PFSK-1 (cell line): ENCODE data around the gene PLB1.

Experiments
- FOXP2 ChIP-seq: optimal IDR thresholded peaks from 2 replicates; pipeline ENCODE3; 2011; ENCODE audit warnings: borderline replicate concordance, control low read depth, inconsistent platforms; ENCODE audit not compliant: insufficient read depth; ENCODE audit errors: extremely low read length, extremely low read depth
- POLR2AphosphoS5 ChIP-seq: IDR thresholded peaks from 2 replicates; pipeline ENCODE4 v1.6.1; 2012; ENCODE audit warnings: low read depth, mild to moderate bottlenecking, control low read depth, low read length, moderate library complexity
- SIN3A ChIP-seq: IDR thresholded peaks from 2 replicates; pipeline ENCODE4 v1.6.1; 2012; ENCODE audit warnings: mild to moderate bottlenecking, low read length, moderate library complexity, borderline replicate concordance; ENCODE audit not compliant: insufficient read depth
- TAF1 ChIP-seq: IDR thresholded peaks from 2 replicates; pipeline ENCODE4 v1.6.1; 2012; ENCODE audit warnings: low read length, control low read depth, borderline replicate concordance; ENCODE audit not compliant: insufficient read depth
- TF ChIP-seq, protein P1 (sequence below), 2 experiments: IDR thresholded peaks; 2 replicates each; pipeline versions ENCODE4 v1.6.1 to v1.8.0; 2011 to 2012; ENCODE audit warnings: low read depth in 2 of 2, low read length in 2 of 2, control low read depth in 1 of 2, inconsistent platforms in 1 of 2, mild to moderate bottlenecking in 1 of 2, moderate library complexity in 1 of 2; ENCODE audit not compliant: insufficient read depth in 1 of 2

PLB1 gene

DNA sequence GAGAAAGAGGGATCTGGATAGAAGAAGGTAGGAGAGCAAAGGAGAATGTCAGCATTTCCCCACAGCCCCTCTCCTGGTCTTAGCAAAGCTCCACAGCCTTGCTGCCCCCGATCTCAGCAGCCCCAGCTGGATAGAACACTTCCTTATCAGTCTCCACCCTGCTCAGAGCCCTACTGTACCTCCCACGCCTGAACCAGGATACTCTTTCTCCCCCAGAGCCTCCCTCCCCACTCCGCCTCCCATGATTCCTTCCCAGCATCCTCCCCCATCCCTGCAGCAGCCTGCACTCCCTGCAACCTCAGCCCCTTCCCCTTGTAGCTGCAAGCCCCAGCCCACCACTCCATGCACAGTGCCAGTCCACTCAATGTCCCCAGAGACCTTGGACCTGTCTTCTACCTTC lies 25.8 kb downstream of the PLB1 start:
- no peak for TF ChIP-seq SIN3A

DNA sequence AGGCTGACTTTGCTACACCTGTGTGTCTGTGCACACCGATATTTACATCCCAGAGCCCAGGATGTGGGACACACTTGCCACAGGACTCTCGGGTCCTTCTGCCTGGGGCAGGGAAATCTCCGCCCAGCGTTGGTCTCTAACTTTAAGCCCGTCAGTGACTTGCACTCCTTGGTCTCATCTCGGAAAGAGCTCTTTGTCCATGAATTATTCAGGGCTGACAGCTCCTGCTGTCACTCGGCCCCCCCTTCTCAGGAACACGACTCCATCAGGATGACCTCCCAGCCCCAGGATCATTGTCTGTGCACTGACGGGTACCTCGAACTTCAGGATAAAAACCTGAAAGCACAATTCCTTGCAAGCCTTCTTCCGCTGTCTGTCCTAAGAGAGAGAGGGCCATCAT lies 26.6 kb downstream of the PLB1 start:
- TF ChIP-seq POLR2AphosphoS5 (no peak), FOXP2 (no peak), TAF1 (no peak), SIN3A (no peak)
- TF ChIP-seq, protein P1, sequence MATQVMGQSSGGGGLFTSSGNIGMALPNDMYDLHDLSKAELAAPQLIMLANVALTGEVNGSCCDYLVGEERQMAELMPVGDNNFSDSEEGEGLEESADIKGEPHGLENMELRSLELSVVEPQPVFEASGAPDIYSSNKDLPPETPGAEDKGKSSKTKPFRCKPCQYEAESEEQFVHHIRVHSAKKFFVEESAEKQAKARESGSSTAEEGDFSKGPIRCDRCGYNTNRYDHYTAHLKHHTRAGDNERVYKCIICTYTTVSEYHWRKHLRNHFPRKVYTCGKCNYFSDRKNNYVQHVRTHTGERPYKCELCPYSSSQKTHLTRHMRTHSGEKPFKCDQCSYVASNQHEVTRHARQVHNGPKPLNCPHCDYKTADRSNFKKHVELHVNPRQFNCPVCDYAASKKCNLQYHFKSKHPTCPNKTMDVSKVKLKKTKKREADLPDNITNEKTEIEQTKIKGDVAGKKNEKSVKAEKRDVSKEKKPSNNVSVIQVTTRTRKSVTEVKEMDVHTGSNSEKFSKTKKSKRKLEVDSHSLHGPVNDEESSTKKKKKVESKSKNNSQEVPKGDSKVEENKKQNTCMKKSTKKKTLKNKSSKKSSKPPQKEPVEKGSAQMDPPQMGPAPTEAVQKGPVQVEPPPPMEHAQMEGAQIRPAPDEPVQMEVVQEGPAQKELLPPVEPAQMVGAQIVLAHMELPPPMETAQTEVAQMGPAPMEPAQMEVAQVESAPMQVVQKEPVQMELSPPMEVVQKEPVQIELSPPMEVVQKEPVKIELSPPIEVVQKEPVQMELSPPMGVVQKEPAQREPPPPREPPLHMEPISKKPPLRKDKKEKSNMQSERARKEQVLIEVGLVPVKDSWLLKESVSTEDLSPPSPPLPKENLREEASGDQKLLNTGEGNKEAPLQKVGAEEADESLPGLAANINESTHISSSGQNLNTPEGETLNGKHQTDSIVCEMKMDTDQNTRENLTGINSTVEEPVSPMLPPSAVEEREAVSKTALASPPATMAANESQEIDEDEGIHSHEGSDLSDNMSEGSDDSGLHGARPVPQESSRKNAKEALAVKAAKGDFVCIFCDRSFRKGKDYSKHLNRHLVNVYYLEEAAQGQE (IDR thresholded peaks at IDR 0.05; ENCODE audit: insufficient read depth in 1 of 2, low read depth in 2 of 2, low read length in 2 of 2) = no peak

DNA sequence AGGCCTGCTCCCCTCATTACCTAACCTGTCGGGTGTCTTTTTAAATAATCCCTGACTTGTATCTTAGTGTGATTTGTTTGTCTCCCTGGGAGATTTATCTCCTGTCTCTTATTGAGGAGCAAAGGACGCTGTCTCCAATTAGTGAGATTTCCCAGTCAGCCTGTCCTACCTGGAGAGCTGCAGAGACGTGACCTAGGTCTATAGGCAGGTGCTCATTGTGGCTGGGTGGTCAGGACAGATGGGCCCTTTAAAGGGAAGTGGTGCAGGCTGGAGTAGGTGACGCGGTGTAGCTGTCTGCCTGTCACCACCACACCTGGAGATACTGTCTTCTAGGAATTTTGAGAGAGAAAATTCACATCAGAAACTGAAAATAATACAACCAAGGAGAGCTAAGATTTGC lies 28.0 kb downstream of the PLB1 start:
- TF ChIP-seq POLR2AphosphoS5 = no peak
- TF ChIP-seq TAF1 = no peak
- no peak for TF ChIP-seq FOXP2
- TF ChIP-seq SIN3A = no peak
- TF ChIP-seq, protein P1 (IDR thresholded peaks at IDR 0.05; ENCODE audit: insufficient read depth in 1 of 2, low read depth in 2 of 2, low read length in 2 of 2) = no peak

DNA sequence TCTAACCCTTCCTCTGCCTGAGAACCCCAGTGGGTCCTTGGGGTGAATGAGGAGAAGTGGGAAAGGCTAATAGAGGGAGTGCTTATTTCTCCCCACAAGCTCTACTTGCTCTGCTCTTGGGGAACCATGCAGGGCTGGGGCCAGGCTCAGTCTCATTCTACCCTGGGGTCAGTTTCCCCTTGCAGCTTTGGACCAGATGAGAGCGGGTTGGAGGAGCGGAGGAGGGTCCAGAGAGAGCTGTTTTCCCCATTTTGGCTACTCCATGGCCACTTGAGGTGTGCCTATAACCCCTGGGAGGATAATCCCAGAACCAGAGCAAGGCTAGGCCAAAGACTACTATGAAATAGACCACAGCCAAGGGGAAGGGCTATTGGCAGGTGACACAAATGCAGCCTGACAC lies 29.6 kb downstream of the PLB1 start:
- TF ChIP-seq SIN3A = no peak
- no peak for TF ChIP-seq FOXP2
- no peak for TF ChIP-seq TAF1
- TF ChIP-seq, protein P1 (IDR thresholded peaks at IDR 0.05; ENCODE audit: insufficient read depth in 1 of 2, low read depth in 2 of 2, low read length in 2 of 2) = no peak
- no peak for TF ChIP-seq POLR2AphosphoS5

DNA sequence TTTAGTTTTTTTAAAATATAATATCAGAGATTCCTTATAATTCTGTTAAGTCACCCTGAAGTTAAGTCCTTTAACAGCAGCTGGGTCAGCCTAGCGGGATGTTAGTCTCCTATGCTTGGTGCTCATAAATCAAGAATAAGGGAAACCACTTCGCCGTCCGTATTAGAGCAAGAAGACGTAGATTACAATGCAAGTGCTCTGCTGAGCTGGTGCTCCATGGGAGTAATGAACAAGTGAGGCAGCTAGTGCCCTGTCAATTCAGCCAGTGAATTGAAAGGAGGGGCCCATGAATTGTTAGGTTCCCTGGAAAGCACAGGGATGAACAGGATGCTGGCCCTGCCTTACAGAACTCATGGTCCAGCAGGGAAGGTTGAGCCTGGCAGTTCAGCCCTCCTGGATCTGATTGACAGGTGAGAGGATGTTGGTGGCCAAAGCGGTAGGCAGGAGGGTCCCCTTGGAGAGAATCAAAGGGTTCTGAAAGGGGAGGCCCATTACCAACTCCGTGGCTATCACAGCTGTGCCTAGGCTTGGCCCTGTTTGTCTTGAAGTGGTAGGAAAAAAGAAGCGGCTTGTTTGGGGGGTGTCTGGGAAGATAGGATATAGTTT lies 30.8 kb downstream of the PLB1 start:
- TF ChIP-seq POLR2AphosphoS5 (no peak), SIN3A (no peak), FOXP2 (no peak), TAF1 (no peak)
- TF ChIP-seq, protein P1 (IDR thresholded peaks at IDR 0.05; ENCODE audit: insufficient read depth in 1 of 2, low read depth in 2 of 2, low read length in 2 of 2) = no peak

DNA sequence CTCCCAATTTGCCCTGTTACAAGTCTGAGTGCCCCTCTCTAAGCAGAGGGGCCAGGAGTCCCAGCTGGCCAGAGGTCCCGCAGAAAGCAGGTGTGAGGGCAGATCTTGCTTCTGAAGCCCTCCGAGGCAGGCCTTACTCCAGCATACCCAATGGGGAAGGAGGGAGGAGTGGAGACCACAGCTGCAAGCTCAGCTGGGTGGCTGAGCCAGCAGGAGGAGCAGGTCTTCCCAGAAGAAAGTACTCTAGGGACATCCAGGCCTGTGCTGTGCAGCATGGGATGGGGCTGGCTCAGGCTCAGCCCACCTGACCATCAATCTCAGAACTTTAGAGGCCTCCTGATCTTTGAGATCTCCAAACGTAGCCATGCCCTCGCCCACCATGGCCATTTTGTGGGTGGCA lies 31.3 kb downstream of the PLB1 start:
- TF ChIP-seq FOXP2 (no peak), POLR2AphosphoS5 (no peak), SIN3A (no peak), TAF1 (no peak)
- TF ChIP-seq, protein P1 (IDR thresholded peaks at IDR 0.05; ENCODE audit: insufficient read depth in 1 of 2, low read depth in 2 of 2, low read length in 2 of 2) = no peak
